GM21576 (cell line): Measurements from ENCODE around the gene CCDC148.
"Not testable (repeated sequence)": the region's sequence is repeated elsewhere in the genome, so short reads cannot be mapped to it uniquely, and the experiment has no call there.

Experiments
- ATAC-seq: cut with Tn5 transposase; IDR thresholded peaks from one replicate; pipeline ENCODE4 v1.9.1; 2021; ENCODE audit warnings: mild to moderate bottlenecking, moderate library complexity; ENCODE audit not compliant: unreplicated experiment

The CCDC148 gene

DNA sequence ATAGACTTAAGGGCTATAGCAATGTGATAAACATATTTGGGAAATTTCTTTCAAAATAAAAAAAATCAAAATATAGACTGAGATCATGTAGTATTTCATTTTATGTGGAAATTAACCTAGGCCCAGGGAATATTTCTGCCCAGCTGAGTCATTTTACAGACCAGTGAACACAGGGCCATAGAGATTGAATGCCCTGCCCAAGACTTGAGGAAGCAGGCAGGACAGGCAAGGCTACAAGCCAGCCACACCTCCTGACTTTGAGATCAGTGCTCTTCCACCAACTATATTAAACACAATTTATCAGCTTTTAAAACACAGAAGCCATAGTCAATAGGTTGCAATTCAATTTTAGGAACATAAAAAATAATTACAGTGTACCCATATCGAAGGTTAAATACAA is 12.9 kb downstream of the CCDC148 start:
- no peak for ATAC-seq

DNA sequence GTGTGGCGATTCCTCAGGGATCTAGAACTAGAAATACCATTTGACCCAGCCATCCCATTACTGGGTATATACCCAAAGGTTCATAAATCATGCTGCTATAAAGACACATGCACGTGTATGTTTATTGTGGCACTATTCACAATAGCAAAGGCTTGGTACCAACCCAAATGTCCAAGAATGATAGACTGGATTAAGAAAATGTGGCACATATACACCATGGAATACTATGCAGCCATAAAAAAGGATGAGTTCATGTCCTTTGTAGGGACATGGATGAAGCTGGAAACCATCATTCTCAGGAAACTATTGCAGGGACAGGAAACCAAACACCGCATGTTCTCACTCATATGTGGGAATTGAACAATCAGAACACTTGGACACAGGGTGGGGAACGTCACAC is 17.5 kb downstream of the CCDC148 start:
- not testable (repeated sequence) for ATAC-seq

DNA sequence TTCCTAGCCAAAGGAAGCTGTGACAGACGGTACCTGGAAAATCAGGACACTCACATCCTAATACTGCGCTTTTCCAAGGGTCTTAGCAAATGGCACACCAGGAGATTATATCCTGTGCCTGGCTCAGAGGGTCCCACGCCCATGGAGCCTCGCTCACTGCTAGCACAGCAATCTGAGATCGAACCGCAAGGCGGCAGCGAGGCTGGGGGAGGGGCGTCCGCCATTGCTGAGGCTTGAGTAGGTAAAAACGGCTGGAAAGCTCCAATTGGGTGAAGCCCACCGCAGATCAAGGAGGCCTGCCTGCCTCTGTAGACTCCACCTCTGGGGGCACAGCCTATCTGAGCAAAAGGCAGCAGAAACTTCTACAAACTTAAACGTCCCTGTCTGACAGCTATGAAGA is 22.8 kb downstream of the CCDC148 start:
- not testable (repeated sequence) for ATAC-seq

GRCh38 chr2:158432117-158432516 is 24.4 kb downstream of the CCDC148 start:
- ATAC-seq: no peak

- ATAC-seq: no peak
Measured at GRCh38 chr2:158414538-158414937, 42.0 kb downstream of the CCDC148 start.

DNA sequence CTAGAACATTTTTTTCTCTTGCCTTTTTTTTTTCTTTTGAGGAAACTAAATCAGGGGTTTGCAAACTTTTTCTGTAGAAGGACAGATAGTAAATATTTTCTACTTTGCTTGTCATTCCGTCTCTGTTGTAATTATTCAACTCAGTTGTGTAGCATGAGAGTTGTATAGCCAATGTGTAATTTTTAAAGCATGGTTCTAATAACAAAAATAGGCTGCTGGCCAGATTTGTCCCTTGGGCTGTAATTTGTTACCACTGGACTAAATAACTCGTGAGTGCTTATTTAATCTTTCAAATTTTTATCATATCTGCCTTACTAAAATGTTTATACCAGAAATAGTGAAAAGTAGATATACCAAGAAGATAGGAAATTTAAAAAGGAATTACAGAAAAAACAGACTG is 43.0 kb downstream of the CCDC148 start:
- ATAC-seq: no peak

DNA sequence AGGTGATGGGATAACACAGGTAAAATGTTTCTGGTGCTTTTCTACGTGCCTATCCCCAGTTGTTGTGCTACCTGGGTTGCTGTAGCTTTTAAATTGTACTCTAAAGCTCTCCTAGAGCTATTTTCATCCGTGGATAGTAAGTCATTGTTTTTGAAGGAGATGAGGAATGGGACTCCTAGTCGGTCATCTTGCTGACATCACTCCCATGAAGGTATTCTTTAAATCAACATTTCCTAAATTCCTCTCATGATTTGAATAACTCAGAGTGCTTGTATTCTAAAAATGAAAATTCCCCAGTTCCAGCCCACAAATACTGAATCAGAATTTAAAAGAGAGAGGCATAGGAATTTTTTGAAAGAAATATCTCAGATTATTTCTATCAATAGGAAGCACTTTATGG is 44.3 kb downstream of the CCDC148 start:
- no peak for ATAC-seq

DNA sequence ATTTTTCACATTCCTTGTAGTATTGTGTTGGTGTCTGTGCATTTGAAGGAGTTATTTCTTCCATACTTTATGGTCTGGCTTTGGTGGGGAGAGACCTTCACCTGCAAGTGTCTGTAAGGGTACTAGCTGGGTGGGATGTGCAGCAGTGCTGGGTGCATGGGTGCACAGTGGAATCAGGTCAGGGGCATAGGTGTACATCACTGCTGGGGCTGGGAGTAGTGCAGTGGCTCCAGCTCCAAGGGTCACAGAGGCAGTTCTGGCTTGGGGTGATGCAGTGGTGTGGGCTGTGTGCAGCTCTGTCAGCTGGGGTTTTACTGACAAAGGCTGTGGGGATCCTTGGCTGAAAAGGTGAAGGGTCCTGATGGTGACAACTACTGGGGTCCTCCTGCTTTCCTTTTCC is 44.8 kb downstream of the CCDC148 start:
- no peak for ATAC-seq

GRCh38 chr2:158410132-158410531 is 46.4 kb downstream of the CCDC148 start:
- no peak for ATAC-seq

DNA sequence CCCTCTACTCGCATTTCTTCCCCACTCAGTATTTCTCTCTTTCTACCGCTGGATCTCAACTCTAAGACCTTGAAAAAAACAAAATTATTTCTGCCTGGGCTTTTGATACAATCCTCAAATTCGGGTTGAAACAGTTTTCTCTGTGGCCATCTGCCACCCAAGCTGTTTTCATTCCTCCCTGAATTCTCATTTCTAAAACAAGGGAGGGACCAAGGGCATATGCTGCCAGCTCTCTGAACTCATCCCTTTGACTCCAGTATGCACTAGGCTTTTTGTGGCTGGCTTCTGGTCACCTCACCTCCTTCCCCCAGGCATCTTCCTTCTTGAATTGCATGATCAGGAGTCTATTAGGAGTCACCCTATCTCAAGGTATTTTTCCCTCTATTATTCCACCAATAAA is 49.5 kb downstream of the CCDC148 start:
- ATAC-seq: no peak

DNA sequence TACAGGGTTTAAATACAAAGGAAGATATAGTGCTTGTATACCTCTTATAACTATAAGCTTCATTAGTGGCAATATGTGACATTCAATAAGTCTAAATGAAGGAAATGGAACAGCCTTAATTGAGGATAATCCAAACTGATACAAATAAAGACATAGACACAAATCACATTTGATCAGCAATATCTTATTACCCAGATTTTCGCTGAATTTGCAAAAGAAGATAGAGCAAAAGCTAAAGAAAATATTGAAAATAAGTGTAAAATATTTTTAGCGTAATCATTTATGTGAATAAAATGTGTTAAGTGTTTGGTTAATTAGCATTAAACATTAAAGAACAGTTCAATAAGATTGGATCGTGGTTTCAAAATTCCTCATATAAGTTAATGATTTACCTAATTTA is 51.2 kb downstream of the CCDC148 start:
- ATAC-seq: no peak

DNA sequence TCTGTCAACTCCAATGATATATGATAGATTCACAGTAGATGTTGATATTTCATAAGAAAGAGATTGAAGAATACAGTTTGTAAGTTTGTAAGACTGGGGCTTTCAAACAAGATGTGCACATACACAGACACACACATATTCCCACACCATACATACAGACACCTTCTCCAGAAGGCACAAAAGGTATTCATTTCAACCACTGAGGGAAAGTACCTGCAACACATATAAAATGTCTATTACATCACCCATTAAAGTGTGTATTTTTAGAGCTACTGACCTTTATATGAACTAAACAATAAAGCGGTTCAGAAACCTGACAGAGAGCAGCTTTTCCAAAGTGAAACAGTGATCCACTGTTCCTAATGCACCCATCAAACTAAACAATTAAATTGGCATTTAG is 53.3 kb downstream of the CCDC148 start:
- no peak for ATAC-seq

- ATAC-seq: no peak
Measured at GRCh38 chr2:158402665-158403064, 53.9 kb downstream of the CCDC148 start.

DNA sequence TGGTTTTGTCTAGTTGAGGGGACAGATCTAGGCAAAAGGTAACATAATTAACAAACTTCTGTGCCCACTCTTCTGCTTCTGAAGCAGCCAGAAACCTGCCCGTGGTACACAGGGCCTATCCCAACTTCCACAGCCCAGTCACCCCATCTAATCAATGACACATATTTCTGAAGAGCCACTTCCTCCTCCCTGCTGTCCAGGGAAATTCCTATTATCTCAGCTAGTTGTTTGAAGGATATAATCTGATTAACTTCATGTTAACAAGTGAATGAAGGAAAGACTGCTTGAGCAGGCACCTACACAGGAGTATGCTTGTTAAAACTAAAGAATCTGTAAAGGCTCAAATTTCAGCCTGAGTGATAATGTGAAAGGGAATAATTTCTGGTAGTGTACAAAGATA is 61.4 kb downstream of the CCDC148 start:
- ATAC-seq: no peak

DNA sequence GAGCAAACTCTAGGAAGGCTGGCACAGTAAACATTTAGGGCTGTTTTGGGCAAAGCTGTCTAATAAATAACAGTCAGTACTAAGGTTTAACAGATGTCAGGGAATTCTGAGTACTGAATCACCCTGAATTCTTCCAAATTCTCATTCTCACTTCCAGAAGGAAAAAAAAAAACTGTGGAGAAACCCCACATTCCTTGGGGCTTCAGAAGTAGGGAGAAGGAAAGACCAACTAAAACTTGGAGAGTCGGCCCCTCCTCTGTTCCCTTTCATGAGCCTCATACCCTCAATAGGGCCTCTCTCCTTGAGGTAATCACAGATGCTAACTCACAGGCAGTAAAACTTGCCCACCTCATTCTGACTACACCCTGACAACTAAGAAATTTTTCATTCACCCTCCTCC is 62.1 kb downstream of the CCDC148 start:
- ATAC-seq: no peak

DNA sequence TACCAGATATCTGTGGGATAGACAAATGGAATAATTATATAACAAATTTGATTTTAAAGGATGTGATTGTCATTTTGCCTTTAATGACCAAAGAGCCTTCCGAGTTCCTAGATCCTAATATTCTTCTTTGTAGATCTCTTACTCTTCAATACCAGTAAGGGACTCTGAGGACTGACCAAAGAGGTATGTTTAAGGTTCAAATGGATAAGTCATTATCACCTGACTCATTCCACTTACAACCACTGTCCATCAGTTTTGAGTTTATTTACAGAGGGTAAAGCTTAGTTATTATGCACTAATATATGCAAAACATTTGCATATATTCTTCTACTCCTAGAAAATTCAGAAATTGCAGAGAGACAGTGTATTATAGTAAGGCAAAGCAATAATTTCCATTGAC is 62.7 kb downstream of the CCDC148 start:
- no peak for ATAC-seq

- no peak for ATAC-seq
Measured at GRCh38 chr2:158392687-158393086, 63.9 kb downstream of the CCDC148 start.

GRCh38 chr2:158391876-158392275 is 64.7 kb downstream of the CCDC148 start:
- ATAC-seq: no peak

- no peak for ATAC-seq
Measured at GRCh38 chr2:158391361-158391760, 65.2 kb downstream of the CCDC148 start.

GRCh38 chr2:158388159-158388558 is 68.4 kb downstream of the CCDC148 start:
- ATAC-seq: no peak

DNA sequence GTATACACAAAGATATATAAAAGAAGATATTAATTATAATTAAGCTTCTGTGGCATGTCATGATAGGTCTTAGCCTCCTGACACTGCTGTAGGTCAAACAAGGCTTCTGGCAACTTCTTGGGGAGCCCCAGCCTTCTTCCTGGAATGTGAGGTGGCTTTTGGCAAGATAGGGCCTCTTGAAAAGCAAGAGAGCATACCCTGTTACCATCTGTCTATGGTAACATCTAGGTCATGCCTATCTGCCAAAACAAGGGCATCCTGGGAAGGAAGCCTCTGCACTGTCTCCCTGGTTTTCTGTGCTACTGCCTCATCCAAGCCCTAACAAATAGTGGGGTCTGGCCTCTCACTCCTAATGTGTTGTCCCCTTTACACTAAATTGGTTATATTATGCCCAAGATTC is 70.9 kb downstream of the CCDC148 start:
- no peak for ATAC-seq

DNA sequence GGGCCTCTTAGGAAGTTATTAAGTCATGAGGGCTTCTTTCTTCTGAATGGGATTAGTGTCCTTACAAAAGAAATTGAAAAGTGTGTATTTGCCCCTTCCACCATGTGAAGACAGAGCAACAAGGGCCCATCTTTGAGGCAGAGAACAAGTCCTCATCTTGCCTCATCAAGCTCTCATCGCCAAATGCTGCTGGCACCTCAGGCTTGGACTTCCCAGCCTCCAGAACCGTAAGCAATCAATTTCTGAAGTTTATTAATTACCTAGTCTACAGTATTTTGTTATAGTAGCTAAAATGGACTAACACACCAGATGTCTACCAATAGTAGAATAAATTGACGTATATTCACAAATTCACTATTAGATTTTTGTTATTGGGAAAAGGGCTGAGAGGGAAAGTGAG is 74.6 kb downstream of the CCDC148 start:
- ATAC-seq: no peak

DNA sequence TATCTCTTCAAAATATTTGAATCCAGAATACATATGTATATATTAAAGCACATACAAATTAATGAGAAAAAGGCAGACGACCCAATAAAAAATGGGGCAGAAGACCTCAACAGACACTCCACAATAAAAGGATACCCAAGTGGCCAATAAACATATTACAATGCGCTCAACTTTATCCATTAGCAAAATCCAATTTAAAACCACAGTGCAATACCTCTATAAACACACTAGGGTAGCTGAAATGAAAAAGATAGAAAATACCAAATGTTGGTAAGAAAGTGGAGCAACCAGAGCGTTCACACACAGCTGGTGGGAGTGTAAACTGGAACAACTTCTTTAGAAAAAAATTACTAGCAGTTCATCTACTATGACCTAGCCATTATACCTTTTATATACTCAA is 75.3 kb downstream of the CCDC148 start:
- no peak for ATAC-seq

- ATAC-seq: no peak
Measured at GRCh38 chr2:158380746-158381145, 75.8 kb downstream of the CCDC148 start.
